GM21825 (cell line): ENCODE data around the gene DMAP1.
"Not testable (repeated sequence)": the region's sequence is repeated elsewhere in the genome, so short reads cannot be mapped to it uniquely, and the experiment has no call there.

Experiments used
- ATAC-seq: cut with Tn5 transposase; IDR thresholded peaks from one replicate; pipeline ENCODE4 v1.9.1; 2021; ENCODE audit warnings: mild to moderate bottlenecking, moderate library complexity; ENCODE audit not compliant: unreplicated experiment

Gene DMAP1, protein sequence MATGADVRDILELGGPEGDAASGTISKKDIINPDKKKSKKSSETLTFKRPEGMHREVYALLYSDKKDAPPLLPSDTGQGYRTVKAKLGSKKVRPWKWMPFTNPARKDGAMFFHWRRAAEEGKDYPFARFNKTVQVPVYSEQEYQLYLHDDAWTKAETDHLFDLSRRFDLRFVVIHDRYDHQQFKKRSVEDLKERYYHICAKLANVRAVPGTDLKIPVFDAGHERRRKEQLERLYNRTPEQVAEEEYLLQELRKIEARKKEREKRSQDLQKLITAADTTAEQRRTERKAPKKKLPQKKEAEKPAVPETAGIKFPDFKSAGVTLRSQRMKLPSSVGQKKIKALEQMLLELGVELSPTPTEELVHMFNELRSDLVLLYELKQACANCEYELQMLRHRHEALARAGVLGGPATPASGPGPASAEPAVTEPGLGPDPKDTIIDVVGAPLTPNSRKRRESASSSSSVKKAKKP

DNA sequence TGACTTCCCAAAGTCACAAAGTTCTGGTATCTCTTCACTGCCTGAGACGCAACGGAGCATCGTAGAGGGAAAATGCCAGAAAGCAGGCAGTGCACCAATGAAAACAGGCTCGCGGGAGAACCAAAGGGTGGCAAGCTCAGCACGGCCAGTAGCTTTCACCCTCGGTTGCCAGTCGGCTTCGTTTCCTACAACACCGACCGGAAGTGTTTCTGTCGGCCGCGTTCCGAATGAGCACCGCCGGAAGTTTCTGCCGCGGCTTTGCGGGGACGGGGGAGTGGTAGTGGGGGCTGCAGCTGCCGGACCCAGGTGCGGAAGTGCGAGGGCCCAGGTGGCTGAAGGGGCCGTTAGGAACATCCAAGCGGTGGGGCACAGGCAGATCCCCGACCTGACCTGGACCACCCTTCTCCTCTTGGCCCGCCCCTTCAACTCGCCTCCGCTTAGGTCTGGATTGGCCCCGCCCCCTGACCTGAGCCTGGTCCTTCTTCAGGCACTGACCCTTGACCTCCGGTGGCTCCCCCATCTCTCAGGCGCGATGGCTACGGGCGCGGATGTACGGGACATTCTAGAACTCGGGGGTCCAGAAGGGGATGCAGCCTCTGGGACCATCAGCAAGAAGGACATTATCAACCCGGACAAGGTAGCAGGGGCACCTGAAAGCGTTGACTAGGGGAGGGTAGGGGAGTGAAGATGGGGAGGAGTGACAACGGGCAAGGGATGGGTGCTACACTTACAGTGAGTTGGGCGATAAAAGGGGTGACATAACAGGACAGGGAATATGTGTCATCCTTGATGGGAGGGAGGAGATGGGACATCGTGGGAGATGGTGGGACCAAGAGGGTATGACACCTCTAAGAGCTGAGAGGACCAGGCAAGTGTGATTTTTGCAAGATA lies at the start of gene DMAP1:
DMAP1 (plus strand) TSS at position 250 of the 891 bp plus-strand sequence; CDS start at position 533, 283 bp downstream.
- peak; percentile 64 for ATAC-seq

DNA sequence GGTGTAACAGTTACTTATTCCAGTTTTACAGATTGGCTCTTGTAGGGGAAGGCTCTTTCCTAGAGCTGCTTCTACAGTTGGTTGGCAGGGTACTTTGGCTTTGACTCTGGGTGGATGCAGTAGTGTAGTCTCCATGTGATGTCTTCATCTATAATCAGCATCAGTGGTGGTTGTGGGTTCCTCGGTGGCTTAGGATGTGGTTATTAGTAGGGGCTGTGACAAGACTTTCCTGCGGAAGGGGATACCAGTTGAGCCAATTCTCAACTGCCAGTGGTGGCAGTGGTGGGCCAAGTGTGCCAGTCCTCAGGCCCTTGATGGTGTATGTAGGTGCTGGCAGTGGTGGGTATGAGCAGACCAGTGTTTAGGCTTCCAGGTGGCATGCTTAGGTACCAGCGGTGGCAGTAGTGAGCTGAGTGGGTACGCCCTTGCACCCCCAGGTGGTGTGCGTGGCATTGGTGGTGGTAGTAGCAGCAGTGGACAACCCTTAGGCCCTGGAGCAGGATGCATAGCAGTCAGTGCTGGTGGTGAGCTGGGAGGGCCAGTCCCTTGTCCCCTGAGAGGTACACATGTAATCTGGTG lies 44.7 kb upstream of the DMAP1 start:
- ATAC-seq: no peak

DNA sequence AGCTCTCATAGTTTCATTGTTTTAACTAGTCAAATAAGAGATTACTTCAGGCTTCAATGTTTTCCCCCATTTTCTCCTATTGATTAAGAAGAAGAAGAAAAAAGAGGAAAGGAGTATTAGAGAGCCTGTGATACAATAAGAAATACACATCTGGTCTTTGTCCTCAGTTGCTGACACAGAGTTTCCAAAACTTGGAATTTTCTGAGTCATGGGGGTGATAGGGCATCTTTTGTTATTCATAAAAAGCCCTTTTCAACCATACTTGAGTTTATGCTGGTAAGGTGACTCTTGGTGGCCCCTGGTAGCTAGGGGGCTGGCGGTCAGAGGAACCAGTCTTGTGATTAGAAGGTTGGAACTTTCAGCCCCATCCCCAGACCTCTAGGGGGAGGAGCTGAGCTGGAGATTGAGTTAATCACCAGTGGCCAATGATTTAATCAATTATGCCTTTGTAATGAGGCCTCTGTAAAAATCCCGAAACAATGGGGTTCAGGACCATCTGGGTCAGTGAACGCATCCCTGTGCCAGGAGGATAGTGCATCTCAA lies 42.9 kb upstream of the DMAP1 start:
- no peak for ATAC-seq

DNA sequence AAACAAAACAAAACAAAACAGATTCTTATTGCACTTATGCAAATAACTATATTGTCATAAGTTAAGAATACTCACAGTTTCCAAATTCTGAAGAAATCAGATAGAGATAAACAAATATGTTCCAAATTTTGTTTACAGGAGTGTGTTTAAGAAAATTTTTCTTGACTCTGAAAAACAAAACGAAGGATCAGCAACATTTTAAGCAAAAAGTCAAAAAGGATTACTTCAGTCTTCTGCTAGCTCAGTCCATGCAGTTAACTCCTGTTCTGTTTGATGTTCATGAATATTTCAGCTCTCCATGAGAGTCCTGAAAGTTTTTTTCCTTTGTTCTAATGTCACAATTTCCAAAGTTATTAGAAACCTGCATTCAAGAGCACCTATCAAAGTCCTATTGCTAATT lies 38.6 kb upstream of the DMAP1 start:
- no peak for ATAC-seq

DNA sequence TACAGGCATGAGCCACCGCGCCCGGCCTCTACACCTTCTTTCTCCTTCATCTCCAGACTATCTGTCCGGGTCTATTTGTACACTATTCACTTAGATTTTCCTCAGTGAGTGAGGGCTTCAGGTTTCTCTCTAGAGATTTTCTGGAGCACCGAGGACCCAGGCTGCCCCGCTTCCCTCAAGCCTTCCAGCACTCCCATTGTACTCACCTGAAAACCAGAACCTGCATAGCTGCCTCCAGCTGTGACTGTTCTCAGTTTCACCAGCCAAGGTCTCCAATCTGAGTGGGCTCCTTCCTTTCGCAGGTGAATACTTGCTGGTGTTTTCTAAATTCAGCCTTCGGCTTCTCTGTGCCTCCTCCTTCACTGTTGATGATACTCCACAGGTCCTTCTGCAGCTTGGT lies 12.9 kb upstream of the DMAP1 start:
- no peak for ATAC-seq

DNA sequence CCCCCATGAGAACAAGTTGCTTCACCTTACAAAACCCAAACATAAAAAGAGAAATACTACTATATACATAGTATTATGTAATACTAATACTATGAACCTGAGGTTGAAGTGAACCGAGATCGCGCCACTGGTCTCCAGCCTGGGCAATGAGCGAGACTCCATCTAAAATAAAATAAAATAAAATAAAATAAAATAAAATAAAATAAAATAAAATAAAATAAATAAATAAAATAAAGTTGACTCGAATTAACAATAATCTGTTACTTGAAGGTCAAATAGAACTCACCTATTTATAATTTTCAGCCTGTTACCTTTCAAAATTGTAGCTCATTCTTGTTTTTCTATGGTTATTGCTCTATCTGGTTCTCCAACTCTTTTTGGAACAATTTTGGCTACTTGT lies 6.7 kb upstream of the DMAP1 start:
- ATAC-seq: not testable (repeated sequence)

DNA sequence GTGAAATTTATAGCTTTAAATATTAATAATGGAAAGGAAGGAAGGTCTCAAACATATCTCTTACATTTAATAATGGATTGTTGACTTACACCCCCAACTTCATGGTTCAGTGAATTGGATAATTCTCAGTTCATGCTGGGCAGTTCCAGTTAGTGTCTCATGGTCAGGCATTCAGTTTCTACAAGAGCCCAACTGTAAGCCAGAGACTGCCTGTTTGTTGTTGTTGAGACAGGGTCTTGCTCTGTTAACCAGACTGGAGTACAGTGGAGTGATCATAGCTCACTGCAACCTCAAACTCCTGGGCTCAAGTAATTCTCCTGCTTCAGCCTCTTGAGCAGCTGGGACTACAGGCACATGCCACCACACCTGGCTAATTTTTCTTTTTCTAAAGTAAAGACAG lies 5.0 kb upstream of the DMAP1 start:
- ATAC-seq: no peak

DNA sequence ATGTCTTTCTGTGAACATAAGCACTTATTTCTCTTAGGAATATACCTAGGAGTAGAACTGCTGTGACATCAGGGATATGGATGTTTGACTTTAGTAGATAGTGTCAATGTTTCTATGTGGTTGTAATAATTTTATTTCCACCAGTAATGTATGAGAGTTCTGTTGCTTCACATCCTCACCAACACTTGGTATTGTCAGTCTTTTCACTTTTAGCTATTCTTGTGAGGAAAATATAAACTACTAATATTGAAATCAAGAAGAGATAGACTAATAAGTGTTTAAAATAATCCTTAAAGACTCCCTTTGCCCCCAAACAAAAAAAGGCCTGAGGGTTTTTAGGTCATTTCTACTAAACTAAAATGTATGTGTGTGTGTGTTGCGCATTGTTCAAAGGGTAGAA lies 2.7 kb upstream of the DMAP1 start:
- ATAC-seq: no peak

DNA sequence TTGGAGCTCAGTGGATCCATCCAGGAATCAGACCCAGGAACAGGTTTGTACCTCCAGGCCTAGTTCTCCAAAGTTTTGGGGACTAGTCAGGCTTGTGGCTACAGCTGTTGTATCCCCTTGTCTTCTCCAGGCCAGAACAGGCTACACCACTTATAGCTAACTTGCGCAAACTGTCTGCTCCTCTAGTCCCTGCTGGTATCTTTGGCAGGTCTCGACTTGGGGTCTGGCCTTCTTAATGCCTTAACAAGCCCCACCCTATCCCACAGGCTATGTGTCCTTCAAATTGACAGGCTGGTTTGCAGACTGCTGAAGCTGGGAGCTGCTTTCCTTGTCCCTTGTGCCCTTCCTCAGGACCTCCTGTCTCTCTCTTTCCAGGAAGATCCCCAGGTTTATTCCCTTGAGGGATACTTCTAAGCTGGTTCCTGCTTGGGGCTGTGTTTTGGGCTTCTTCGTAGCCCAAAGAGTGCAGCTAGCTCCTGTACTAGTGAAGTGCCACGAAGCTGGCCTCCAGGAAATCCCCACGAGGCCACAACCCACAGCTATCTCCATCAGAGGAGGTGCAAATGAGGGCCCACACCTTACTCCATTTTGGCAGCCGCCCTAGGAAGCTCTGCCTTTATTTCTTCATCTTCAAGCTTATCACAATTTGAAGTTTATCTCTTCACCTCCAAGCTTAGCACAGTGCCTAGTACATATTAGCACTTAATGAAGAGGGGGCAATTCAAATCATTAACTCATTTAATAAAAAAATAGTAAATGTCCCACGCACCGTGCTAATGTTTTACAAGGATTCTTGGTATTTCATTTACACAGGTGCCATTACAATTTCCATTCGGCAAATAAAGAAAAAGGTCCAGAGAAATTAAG lies 683 bp upstream of the DMAP1 start:
- ATAC-seq: no peak

DNA sequence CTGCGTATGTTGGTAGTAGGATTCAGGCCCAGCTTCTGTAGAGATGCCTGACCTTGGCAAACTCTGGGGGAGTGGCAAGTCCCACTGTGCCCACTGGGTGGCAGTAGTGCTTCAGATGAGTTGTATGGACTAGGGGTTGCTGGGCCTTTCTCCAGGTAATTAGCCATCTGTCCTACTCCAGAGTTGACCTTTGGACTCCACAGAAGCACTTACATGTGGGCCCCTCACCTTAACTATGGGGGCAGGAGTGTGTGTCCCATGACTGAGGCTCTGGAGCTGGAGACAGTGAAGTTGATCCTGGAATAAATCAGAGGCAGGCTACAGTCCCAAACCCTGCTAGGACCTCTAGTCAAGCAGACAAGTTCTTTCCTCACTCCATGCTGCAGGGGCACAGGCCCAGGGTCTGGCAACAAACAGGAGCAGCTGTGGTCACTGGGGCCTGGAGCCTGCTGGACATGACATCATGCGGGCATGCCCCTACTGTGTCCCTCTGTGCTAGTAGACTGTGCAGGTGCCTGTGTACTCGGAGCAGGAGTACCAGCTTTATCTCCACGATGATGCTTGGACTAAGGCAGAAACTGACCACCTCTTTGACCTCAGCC lies 4.6 kb downstream of the DMAP1 start:
- no peak for ATAC-seq

DNA sequence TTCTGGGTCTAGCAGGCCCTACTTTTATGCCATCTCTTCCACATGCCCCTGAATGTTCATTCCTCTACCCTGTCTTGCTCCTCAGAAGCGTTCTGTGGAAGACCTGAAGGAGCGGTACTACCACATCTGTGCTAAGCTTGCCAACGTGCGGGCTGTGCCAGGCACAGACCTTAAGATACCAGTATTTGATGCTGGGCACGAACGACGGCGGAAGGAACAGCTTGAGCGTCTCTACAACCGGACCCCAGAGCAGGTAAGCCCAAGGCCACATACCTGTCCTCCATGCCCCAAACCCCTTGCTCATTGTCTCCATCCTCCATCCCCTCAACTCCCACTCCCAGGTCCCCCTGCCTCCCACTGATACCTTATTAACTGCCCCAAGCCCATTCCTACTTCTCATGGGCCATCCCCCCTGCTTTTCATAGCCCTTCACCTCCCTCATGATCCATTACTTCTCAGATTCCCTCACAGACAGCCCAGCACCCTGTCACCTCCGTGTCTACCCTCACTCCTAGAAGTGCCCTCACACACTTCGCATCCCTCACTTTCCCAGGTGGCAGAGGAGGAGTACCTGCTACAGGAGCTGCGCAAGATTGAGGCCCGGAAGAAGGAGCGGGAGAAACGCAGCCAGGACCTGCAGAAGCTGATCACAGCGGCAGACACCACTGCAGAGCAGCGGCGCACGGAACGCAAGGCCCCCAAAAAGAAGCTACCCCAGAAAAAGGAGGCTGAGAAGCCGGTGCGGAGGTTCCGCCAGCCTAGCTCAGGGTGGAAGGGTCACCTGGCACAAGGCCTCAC lies 5.4 kb downstream of the DMAP1 start:
- ATAC-seq: no peak

DNA sequence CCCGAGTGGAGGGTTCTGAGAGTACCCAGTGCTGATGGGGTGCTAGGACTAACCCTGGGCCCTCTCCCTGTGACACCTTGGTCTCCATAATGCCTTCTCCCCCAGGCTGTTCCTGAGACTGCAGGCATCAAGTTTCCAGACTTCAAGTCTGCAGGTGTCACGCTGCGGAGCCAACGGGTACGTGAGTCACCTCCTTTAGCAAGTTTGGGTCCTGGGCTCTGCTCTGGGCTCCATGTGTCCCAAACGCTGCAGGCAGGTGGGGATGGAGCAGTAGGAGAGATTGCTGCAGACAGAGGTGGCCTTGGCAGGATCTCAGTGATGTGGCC lies 6.0 kb downstream of the DMAP1 start:
- ATAC-seq: no peak

DNA sequence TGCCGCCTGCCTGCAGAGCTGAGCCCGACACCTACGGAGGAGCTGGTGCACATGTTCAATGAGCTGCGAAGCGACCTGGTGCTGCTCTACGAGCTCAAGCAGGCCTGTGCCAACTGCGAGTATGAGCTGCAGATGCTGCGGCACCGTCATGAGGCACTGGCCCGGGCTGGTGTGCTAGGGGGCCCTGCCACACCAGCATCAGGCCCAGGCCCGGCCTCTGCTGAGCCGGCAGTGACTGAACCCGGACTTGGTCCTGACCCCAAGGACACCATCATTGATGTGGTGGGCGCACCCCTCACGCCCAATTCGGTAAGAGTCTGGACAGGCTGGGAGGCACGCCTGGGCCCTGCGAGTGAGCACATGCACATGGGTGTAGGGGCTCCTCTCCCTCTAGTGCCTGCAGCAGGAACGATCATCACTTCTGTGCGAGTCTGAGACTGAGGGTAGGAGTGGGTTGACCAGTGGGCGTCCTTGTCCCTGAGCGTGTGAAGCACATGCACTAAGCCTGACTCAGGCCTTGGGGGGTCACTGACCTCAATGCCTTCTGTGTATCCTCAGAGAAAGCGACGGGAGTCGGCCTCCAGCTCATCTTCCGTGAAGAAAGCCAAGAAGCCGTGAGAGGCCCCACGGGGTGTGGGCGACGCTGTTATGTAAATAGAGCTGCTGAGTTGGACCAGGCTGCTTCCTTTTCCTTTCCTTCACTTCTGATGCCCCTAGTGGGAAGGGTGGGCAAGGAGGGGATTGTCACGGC lies 6.9 kb downstream of the DMAP1 start:
- no peak for ATAC-seq

DNA sequence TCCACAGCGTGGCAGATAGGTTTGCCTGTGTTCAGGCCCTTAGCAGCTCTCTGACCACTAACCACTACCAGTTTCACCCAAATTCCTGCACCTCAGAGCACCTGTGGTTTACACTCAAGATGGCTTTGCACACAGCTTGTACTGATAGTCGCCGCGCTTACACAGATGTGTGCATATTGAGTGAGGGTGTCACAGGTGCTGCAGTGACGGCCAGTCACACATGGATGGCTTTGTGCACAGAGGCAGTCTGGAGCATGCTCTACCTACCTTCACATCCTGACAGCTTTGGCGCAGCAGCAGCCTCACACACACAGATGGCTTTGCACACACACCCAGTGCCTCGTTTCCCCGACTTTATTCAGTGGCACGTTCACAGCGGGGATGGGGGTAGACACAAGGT lies 7.5 kb downstream of the DMAP1 start:
- ATAC-seq: no peak

DNA sequence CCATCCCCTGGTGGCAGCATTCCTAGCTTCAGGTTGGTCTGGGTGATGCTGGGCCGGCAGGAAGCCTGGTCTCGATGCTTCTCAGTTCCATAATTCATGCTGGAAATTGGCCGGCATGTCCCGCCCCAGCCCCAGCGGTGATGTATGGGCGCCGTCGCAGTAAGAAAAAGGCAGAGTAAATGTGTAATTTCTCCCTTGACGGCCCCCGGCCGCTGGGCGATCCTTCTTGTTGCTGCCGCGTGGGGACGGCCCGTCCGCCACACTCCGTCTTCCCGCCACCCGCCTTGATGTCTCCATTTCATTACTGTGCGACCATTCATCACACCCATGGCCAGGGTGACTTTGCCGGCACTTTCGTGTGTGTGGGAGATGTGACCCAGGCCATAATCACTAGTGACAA lies 8.5 kb downstream of the DMAP1 start:
- no peak for ATAC-seq

DNA sequence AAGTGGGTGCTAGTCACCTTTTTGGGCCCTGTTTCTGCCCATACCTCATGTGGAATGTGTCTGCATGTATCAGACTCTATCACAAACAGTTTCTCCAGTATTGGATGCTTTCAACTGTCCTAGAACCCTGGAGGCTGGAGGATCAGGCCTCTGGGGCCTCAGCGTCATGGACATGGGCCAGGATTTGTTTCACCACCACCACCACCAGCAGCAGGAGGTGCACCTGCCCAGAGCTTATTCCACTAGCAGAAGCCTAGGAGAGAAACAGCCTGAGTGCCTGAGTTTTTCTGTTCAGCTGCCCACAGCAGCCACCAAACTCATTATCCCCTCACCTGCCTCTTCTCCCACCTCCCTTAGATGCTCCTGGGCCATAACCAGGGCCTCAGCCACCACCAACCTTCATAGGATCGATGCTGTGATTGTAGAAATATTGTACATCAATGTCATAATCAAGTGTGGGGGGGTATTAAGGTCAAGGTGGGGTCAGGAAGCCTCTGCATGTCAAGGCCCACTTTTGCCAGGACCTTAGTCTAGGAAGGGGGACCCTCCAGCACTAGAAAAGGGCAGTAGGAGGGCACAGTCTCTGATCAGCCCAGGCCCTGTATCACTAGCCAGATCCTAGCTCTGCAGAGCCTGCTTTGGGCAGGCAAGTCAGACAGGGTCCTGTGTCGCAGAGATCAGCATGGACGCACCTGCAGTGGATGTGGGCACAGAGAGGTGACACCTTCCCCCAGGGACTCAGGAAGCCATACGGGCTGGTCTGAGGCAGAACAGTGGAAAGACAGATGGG lies 9.3 kb downstream of the DMAP1 start:
- ATAC-seq: no peak

DNA sequence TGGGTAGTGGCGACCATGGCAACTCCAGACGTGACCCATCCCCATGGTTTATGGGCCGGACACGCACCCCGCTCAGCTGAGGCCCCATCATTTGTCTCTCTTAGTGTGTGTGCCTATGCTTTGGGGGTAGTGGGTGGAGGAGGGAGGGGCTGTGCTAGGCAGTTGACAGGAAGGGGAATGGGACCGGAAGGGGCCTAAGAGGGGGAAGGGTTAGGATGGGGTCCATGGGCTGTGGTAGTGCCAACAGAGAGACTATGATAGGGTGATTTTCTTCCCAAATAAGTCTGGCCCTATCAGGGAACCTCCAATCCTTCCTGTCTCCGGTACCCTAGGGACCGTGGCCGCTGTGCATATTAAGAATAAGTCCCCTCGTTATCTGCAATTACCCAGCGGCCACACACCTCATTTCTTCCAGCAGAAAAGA lies 9.9 kb downstream of the DMAP1 start:
- ATAC-seq: no peak

DNA sequence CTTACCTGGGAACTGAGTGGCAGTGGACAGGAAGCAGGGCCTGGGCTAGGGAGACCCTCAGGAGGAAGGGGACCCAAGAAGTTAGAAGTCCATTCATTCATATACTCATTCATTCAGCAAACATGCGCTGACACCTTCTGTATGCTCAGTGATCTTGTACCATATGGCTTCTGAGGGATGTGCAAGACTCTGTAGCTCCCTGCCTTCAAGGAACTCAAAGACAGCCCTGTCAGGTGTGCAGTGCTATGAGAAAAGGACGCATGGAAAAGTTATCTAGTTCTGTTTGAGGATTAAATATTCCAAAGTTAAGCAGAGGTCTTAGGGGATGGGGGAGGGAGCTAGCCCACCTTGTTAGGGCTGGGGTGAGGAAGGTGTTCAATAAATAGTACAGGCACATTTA lies 12.5 kb downstream of the DMAP1 start:
- ATAC-seq: no peak
